ENCODE data around the gene PDGFRA. TPM values are rescaled to one million over a fixed set of nuclear protein-coding genes. Genes with fewer than 3 reads are reported as not detected.

PDGFRA gene
- polyA plus RNA-seq, 3 donors, result not detected

GRCh38 chr4:54228056-54228527 lies 1.0 kb upstream of the PDGFRA start:
- DNase-seq, result peak in 1 of 3 donors; percentile 34
- WGBS (ENCODE audit: insufficient coverage), result 1% methylated on average over 28 of the region's 29 CpGs
- H3K36me3 ChIP-seq (replicated peaks in 1 of 2; ENCODE audit: control insufficient read depth in 1 of 2, insufficient read depth in 2 of 2, low read length in 2 of 2), result no peaks in the 10 kb centered on the region
- Mint-ChIP-seq H3K9me3 (peaks cover 0 to 54% (median 19%) of the 10 kb centered on the region in 7 donors), H3K36me3 (peaks cover 0 to 10% of the 10 kb centered on the region in 2 donors), H3K27ac (no peak overlapping the region), H3K4me1 (peaks cover 63% of the 10 kb centered on the region), H3K27me3 (ENCODE audit: low read depth in 3 of 3) (peaks cover 96 to 100% (median 100%) of the 10 kb centered on the region in 3 donors), H3K4me3 (peak overlapping the region; percentile 59 to 93)
- H3K4me2 ChIP-seq (replicated peaks; ENCODE audit: extremely low read depth, low read length, poor library complexity, severe bottlenecking), result peak overlapping the region; percentile 83
- H3K4me3 ChIP-seq (replicated peaks in 1 of 3; ENCODE audit: low read depth in 2 of 3, low read length in 3 of 3), result peak overlapping the region in 1 of 3 experiments; percentile 70
- peak; percentile 69 for TF ChIP-seq CTCF (IDR thresholded peaks at IDR 0.05)
- H3K27me3 ChIP-seq (ENCODE audit: control insufficient read depth in 2 of 2, insufficient read depth in 2 of 2, low read length in 2 of 2), result peaks cover 80 to 98% of the 10 kb centered on the region in 2 donors
- no peaks in the 10 kb centered on the region for H4K20me1 ChIP-seq (ENCODE audit: insufficient read depth, low read length)
- no peak overlapping the region for H3K27ac ChIP-seq (ENCODE audit: low read depth in 1 of 2, low read length in 2 of 2)
- intact Hi-C loops (cut with micrococcal nuclease), result no loop called here
- H3K4me1 ChIP-seq (ENCODE audit: control insufficient read depth in 1 of 2, insufficient read depth in 2 of 2, low read length in 2 of 2), result peaks cover 55 to 63% of the 10 kb centered on the region in 2 donors
- peaks cover 0 to 47% of the 10 kb centered on the region in 2 donors for H3K9me3 ChIP-seq (replicated peaks in 1 of 2; ENCODE audit: control insufficient read depth in 1 of 2, insufficient read depth in 1 of 2, low read length in 2 of 2)
- no peaks in the 10 kb centered on the region for H3K79me2 ChIP-seq (ENCODE audit: insufficient read depth, low read length)
- no peak overlapping the region for H3K9ac ChIP-seq (ENCODE audit: insufficient read depth, low read length, poor library complexity, severe bottlenecking)
- peak overlapping the region; percentile 37 for H2AFZ ChIP-seq (ENCODE audit: insufficient read depth, low read depth, low read length, poor library complexity, severe bottlenecking)

GRCh38 chr4:54228546-54228945 lies 547 bp upstream of the PDGFRA start:
- no peaks in the 10 kb centered on the region for H4K20me1 ChIP-seq (ENCODE audit: insufficient read depth, low read length)
- peaks cover 60 to 67% of the 10 kb centered on the region in 2 donors for H3K4me1 ChIP-seq (ENCODE audit: control insufficient read depth in 1 of 2, insufficient read depth in 2 of 2, low read length in 2 of 2)
- WGBS (ENCODE audit: insufficient coverage), result 0% methylated on average over 1 of the region's 8 CpGs
- H2AFZ ChIP-seq (ENCODE audit: insufficient read depth, low read depth, low read length, poor library complexity, severe bottlenecking), result peak overlapping the region; percentile 37
- H3K9ac ChIP-seq (ENCODE audit: insufficient read depth, low read length, poor library complexity, severe bottlenecking), result no peak overlapping the region
- no peak overlapping the region for H3K27ac Mint-ChIP-seq
- peaks cover 80 to 98% of the 10 kb centered on the region in 2 donors for H3K27me3 ChIP-seq (ENCODE audit: control insufficient read depth in 2 of 2, insufficient read depth in 2 of 2, low read length in 2 of 2)
- H3K4me3 ChIP-seq (replicated peaks in 1 of 3; ENCODE audit: low read depth in 2 of 3, low read length in 3 of 3), result peak overlapping the region in 1 of 3 experiments; percentile 70
- TF ChIP-seq CTCF (IDR thresholded peaks at IDR 0.05), result no peak
- intact Hi-C loops (cut with micrococcal nuclease), result no loop called here
- H3K27ac ChIP-seq (ENCODE audit: low read depth in 1 of 2, low read length in 2 of 2), result no peak overlapping the region
- H3K9me3 ChIP-seq (replicated peaks in 1 of 2; ENCODE audit: control insufficient read depth in 1 of 2, insufficient read depth in 1 of 2, low read length in 2 of 2), result peaks cover 0 to 47% of the 10 kb centered on the region in 2 donors
- H3K4me2 ChIP-seq (replicated peaks; ENCODE audit: extremely low read depth, low read length, poor library complexity, severe bottlenecking), result no peak overlapping the region
- H3K27me3 Mint-ChIP-seq (ENCODE audit: low read depth in 3 of 3), result peaks cover 93 to 100% (median 97%) of the 10 kb centered on the region in 3 donors
- peaks cover 65% of the 10 kb centered on the region for H3K4me1 Mint-ChIP-seq
- no peak for DNase-seq
- H3K36me3 ChIP-seq (replicated peaks in 1 of 2; ENCODE audit: control insufficient read depth in 1 of 2, insufficient read depth in 2 of 2, low read length in 2 of 2), result no peaks in the 10 kb centered on the region
- H3K9me3 Mint-ChIP-seq, result peaks cover 0 to 54% (median 19%) of the 10 kb centered on the region in 7 donors
- no peaks in the 10 kb centered on the region for H3K79me2 ChIP-seq (ENCODE audit: insufficient read depth, low read length)
- peak overlapping the region in 1 of 2 donors; percentile 93 for H3K4me3 Mint-ChIP-seq
- peaks cover 0 to 10% of the 10 kb centered on the region in 2 donors for H3K36me3 Mint-ChIP-seq
